ENCODE data around the gene GNAL.

Gene GNAL

DNA sequence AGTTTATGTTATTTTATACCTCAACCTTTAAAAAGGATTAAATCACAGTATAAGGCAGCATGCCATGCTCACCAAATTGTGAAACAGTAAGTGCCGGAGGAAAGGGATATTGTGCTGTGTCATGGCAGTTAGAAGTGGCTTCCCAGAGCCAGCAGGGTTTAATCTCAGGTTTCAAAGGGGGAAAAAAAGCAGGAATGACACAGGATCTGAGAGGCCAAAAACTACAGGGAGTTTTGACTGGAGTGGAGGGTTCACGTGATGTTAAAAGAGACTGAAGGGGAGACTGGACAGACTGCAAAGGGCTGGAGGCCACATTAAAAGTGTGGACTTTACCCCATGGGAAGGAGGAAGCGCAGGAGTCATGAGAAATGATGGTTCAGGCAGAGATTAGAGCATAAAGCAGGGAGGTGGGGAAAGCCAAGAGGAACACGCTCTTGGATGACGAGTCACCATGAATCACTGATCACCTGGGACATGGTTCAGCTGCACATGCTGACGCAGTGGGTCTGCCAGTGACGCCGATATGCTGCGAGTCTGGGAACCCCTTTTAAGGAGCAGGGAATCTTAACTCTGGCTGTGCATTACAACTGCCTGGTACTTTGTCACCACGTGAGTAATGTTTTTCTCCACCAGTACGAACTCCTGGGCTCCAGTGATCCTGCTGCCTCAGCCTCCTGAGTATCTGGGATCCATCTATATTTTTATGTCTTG is 168.3 kb downstream of the GNAL start:
- DNase-seq = peak; percentile 92

DNA sequence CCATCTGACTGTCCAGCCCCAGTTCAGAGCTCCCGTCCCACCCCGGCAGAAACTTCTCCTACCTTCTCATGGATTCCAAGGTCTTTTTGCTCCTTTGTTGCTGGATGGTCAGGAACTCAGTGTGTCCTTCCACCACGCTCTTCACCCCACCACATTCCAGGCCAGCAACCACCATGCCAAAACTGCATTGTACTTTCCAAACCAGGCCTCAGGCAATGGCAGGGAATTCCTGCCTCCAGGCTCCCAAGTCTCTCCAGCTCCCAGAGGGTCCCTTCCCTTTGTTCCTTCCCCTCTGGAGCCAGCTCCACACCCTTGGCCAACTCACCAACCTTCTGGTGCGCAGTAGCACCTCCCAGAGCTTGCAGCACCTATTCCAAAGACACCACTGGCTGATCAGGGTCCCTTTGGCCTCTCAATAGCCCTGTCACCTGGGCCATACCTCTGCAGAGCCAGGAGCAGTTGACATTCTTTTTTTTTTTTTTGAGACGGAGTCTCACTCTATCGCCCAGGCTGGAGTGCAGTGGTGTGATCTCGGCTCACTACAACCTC is 170.3 kb downstream of the GNAL start:
- DNase-seq = no peak

DNA sequence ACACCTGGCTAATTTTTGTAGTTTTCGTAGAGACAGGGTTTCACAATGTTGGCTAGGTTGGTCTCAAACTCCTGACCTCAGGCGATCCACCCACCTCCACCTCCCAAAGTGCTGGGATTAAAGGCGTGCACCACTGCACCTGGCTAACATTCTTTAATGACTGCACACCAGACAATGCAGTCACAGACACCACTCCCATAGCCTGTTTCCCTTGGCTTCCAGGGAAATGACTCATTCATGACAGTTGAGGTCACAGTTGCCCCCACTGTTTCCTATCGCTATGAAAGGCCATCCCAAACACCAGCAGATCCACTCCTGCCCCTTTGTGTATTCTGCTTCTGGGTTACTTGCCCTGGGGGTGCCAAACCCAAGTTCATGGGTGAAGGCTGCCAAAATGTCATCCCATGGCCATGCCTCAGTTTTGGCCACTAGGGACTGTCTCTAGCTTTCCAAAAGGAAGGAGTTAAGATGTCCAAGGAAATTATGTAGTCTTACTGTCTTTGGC is 170.9 kb downstream of the GNAL start:
- DNase-seq = peak; percentile 3

DNA sequence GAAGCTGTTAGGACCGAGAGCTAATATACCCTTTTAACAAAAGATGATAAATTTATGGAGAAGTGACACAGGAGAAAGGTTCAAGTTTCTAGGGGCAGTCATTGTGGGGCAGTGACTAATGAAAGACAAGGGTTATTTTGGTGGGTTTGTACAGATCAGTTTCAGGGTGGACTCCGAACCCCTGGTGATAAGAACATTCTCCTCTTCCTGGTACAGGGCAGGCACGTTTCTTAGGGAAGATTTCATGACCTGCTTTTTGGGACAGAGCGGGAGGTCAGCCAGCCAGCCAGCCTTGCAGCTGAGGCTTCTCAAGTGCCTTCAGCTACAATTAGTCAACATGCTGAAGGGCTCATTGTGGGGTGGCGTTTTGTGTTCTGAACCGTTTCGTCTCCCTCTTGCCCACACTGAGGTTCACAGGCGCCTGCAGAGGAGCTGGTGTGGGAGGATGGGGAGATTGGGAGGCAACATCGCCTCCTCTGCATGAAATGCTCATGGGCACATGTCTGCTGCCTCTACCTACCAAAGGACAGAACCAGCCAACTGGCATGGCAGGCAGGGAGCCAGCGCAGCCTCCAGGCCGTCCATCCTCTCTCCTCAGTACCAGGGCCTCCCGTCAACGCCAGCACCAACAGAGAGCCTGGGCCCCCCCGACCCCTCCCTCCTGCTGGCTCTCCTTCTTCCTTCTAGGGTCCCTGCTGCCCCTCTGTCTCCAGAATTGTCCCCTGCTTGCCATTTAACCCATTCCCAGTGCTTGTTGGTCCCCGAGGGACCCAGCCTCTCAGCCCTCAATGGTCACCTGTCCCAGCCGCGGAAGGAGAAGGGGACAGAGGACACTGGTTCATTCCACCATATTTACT is 171.8 kb downstream of the GNAL start:
- DNase-seq = no peak

DNA sequence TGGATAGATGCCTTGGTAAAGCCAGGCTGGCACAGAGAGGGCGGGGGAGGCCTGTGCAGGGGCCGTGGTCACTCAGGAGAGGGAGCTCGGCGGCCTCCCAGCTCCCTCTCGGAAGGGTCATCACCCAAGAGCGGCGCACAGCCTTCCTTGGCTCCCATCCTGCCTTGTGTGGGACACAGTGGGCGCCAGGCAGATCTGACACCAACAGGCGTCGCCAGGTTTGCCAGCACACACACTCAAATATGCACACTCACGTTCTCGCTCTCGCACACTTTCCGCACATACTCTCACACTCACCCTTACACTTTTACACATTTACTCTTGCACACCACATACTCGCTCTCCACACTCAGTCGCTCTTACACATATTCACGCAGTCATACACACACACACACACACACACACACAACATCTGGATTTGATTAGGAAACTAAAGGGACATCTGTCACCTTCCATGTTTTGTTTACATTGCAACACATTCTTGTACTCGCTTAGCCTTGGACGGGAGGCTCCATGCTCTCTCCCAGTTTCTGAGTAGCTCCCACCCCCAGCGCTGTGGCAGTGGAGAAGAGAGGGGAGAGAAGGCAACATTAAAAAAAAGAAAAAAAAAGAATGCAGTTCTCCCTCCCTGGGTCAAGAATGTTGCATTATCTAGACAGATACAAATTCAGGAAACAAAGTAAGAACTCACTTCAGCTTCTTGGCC is 172.7 kb downstream of the GNAL start:
- no peak for DNase-seq

DNA sequence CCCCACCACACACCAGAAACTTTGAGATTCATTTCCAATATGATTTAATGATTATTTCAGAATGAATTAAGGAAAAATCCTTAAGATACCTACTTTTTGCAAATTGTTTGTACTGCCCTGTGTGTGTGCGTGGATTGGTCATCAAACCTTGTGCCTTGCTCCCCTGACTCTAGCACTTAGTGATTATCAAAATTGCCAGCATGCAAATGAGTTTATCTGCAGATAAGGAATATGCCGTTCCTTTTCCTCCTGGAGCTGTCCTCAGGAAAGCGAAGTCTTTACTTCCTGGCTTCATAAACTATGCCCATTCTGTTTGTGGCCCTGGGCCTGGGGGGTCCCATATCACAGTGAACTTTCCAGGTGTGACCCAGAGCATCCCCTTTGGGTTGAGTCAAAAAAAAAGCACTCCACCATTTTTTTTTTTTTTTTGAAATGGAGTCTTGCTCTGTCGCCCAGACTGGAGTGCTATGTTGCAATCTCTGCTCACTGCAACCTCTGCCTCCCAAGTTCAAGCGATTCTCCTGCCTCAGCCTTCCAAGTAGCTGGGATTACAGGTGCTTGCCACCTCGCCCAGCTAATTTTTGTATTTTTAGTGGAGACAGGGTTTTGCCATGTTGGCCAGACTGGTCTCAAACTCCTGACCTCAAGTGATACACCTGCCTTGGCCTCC is 173.5 kb downstream of the GNAL start:
- no peak for DNase-seq

DNA sequence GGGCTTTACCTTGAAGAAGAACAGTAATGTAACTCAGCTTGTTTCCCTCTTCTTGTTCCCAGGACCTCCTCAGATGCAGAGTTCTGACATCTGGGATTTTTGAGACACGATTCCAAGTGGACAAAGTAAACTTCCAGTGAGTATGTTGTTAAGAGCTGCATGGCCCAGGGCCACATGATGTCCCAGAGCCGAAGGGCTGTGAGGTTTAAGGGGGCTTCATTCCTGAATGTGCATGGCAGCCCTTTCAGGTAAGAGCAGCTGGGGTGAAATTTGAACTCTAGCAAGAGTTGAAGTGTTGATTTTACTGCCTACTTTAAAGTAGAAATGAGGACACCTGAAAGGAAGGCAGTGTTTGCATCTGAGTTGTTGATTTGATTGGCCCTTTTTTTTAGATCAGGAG is 175.4 kb downstream of the GNAL start:
- DNase-seq = no peak

DNA sequence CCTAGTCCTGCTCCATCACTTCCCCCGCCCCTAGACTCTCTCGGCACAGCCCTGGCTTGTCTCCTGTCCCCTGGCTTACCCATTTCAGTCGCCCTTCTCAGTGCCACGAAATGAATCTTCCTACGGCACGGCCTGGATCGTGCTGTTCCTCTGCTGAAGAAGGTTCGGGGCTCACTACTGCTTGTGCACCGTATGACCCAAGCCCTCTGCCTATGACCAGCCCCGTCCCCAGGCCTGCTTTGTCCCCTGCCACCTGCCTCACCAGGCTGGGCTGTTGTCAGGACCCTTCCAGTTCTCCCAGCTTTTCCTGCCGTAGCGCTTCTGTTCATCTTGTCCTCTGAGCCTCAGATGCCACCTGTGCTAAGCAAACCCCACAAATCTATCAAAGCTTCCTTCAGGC is 176.0 kb downstream of the GNAL start:
- no peak for DNase-seq

DNA sequence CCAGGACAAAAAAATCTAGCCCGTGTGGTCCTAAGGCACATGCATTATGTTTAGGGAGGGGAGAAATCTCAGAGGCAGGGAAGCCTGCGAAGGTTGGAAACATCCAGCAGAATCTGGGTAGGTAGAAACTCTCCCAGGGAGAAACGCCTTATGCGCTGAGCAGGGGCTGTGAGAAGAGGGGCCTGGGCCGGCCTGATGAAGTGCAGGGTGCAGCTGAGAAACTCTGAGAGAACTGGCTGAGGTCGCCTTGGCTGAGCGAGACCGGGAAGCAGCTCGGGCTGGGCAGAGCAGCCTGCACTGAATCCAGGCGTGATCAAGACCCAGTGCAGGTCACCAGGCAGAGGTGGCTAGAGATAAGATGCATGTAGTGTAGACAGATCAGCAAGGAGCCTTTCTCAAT is 177.3 kb downstream of the GNAL start:
- no peak for DNase-seq

DNA sequence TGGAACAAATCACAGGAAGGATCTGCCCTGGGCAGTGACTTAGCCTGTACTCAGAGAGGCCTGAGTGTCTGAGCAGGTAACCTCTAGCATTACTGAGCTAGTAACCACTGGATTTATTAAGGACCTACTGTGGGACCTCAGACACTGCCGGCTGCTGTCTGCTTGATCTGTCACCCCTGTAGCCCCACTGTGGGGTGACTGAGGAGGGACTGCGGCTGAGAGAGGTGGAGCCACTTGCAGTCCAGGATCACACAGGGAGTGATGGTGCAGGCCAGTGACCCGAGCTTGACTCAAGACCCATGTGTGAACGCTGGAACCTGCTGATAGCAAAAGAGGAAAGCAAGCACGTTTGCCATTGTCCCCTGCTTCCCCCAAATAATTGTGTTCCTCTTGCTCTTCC is 177.7 kb downstream of the GNAL start:
- no peak for DNase-seq

DNA sequence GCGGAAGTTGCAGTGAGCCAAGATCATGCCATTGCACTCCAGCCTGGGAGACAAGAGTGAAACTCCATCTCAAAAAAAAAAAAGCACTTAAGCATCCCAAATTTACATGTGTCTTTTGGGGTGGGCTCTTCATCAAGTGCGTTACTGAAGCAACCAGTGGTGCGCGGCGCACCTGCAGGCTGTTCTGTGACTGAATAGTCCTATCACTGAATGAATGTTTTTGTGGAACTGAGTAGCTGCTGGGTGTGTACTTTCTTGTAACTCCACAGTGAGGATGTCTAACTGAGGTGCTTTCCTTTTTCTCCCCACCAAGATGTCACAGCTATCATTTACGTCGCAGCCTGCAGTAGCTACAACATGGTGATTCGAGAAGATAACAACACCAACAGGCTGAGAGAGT is 179.2 kb downstream of the GNAL start:
- DNase-seq = no peak

DNA sequence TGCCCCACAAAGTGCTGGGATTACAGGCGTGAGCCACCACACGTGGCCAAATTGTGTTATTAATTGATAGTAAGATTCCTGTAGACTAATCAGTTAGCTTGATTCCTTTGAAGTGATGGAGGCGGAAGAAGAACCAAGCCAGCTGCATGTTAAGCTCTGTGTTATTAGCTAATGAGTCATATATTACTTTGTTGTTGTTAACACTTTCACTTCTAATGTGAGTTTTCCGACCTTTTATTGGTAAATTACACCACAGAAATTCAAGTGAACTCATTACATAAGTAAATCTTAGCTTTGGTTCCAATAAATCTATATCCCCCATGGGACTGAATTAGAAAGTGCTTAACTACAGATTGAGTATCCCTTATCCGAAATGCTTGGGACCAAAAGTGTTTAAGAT is 182.4 kb downstream of the GNAL start:
- DNase-seq = no peak

DNA sequence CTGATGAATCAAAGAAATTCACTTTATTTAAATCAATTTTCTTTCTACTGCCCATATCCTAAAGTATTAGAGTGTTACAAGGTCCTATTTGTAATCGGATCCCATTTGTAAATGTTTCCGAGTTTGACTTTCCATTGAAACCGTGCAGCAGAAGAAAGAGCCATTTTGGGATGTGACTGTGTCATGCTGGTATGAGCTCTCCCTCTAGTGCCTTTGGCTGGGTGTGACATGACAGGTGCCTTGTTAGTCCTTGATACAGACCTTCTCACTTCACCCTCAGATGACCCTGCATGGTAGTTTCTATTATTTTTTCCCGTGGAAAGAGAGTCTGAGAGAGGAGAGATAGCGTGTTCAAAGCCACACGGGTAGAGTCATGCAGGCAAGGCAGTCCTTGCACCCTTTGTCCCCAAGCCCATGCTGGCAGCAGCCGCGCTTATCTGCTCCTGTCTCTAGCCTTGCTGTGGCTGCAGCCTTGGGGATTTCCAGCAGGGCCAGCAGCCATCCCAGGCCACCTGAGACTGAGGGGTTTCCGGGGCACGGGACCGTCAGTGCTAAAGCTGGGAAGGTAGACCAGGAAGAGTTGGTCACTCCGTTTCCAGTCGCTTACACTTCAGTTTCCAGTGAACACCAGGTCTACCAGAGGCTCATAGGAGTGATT is 183.5 kb downstream of the GNAL start:
- DNase-seq = no peak

DNA sequence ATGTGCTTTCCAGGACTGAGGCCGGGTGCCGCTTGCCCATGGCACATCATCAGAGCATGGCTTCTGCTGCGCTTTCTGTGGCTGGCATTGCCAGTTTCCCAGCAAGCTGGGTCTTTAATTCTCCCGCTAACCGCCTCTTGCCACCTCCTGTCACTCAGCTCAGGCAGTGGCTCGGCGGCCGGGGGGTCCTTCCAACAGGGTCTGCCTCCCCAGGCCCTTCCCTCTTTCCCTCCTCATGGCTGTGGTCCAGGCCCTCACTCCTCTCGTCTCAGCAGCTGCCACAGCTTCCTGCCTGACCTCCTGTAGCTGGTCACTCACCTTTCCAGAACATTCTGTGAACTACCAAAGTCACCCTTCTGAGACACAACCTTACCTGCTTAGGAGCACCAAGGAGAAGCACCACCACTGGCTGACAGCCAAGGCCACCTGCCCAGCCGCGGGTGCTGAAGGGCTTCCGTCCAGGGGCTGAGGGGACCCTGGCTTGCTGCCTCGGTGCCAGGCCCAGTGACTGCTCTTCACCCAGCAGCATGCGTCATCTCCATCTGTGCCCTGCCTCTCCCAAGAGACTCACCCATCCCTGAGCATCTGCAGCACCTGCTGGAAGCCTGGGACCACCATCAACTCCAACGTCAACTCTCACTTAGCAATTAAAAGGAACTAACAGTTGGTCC is 184.7 kb downstream of the GNAL start:
- no peak for DNase-seq

DNA sequence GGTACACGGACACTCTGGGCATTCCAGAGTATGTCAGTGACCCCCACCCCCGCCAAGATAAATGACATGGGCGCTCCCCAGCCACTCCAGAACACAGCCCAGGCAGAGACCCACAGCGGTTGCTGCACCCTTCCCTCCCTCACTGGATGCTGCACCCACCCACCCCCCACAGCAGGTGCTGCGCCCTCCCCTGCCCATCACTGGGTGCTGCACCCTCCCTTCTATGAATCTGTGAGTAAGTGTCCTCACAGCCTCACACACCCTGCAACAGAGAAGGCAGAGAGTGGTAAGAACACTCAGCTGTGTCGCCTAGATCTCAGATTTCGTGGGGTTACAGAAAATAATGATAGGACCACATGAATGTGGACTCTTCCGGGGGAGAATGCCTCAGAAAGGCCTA is 185.6 kb downstream of the GNAL start:
- no peak for DNase-seq

DNA sequence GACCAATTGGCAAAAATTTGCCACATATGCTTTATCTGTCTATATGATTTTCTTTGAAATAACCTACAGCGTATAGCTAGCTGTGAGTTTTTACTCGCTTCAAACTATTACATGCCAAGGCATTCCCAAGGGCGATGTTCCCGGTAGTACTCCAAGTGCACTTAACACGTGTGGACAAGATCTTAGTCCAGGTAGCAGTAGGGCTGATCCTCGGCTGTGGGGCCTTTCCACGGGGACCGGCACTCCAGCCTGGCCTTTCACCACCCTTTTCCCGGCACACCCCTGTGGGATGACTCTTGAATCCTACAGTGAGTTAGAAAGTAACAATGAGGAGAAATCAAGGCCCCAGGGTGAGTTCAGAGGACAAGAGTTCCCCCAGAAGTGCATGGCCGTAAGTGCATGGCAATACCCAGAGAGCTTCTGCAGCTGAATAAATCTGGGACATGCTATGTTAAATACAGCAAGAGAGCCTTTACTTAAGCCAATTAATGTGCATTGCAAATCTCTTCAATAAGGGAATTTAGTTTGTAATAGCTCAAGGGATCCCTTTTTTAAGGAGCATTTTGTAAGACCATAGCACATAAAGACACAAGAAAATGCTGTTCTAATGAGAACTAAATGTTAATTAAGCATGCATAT is 188.6 kb downstream of the GNAL start:
- DNase-seq = no peak

DNA sequence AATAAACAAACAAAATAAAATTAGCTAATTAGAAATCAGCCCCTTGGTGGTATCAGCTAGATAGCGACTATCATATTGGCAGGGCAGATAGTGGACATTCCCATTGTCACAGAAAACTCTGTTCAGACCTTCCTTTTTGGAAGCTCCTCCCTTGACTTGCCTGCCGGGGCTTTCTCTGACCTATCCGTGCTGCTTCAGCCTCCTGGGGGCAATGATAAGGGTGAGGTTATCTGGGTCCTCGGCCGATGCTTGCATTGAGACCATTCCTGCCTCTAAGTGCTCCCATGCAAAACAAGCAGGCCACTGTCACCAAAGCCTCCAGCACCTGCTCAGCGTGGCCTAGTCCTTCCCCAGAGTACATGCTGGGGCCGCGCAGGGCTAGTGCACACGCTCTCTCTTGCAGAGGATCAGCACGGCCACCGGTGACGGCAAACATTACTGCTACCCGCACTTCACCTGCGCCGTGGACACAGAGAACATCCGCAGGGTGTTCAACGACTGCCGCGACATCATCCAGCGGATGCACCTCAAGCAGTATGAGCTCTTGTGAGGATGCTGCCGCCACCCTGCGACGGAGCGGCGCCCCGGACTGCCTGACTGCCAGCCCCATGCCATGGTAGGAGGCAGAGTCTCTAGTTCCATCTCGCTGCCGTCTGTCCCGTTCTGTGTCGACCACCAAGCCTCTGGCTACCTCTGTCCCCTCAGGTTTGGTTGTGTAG is 191.7 kb downstream of the GNAL start:
- DNase-seq = no peak

DNA sequence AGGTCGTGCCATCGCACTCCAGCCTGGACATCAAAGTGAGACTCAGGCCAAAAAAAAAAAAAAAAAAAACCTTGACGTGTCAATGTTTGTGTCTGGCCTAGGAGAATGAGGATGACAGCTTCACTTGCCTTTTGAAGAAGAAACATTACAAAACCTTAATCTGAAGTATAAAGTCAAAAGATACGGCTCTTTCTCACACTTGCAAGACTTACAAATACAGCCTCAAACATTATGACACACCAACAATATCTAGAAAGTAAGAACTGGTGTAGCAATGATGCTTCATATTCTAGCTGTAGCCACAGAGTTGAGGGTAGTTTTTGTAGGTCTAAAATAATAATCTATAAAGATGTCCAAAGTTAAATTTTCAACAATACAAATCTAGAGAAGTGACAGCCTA is 193.6 kb downstream of the GNAL start:
- DNase-seq = no peak

DNA sequence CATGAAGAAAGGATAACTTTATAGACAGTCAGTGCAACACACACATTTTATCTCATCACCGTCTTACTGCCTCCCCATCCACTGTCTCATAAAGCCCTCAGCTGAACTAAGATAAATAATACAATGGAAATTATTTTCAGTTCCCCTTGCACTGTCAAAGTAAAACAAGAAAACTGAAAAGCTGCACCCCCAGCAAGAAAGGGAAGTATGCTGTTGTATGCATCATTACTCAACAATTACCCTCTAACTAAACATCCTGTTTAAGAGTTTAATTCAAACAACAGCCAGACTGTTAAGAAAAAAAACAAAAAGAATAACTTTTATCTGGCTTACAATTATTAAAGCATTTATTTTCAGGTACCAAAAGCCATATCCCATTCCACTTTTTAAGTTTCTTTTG is 194.1 kb downstream of the GNAL start:
- DNase-seq = no peak

DNA sequence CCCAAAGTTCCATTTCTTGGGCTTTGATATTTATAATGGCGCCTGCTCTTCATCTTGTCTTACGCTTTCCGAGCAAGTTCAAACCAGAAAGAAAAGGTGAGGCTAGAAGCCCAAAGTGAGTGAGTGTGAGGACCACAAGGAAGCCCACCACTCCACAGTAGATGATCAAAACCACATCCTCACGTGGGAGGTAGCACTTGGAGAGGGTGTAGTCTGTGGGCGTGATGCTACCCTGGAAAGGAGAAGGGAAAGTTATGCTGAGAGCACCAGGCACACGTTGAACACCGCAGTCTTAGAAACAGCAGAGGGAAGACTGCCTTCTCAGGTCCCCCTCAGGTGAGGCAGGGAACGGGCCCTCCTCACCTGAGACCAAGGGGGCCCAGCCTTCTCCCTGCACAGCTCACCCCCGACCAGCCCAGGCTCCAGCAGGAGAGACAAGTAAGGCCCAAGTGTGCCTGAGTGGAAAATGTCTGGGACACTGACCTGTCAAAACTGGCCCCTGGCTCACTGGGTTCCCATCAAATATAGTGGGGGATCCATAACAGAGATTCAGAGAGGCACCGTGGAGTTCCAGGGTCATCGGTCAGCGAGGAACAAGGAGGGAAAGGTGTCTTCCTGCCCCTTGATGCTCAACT is 195.4 kb downstream of the GNAL start:
- no peak for DNase-seq

All from amniotic stem cell (primary cell).